ENCODE results near the gene ZNF670.
A peak's percentile ranks its signal among the peaks of the same experiment; 100 is the strongest.
"Not testable (repeated sequence)": the region's sequence is repeated elsewhere in the genome, so short reads cannot be mapped to it uniquely, and the experiment has no call there.

Gene ZNF670

GRCh38 chr1:247078258-247079140 lies at the start of gene ZNF670:
TSS of gene ZNF670 (minus strand) at chr1:247078811. CDS start at chr1:247078596, 215 bp downstream.
- DNase-seq (ENCODE audit: low spot score) = peak; percentile 98

GRCh38 chr1:247127519-247128282 lies 49.1 kb upstream of the ZNF670 start:
- not testable (repeated sequence) for DNase-seq (ENCODE audit: low spot score)

DNA sequence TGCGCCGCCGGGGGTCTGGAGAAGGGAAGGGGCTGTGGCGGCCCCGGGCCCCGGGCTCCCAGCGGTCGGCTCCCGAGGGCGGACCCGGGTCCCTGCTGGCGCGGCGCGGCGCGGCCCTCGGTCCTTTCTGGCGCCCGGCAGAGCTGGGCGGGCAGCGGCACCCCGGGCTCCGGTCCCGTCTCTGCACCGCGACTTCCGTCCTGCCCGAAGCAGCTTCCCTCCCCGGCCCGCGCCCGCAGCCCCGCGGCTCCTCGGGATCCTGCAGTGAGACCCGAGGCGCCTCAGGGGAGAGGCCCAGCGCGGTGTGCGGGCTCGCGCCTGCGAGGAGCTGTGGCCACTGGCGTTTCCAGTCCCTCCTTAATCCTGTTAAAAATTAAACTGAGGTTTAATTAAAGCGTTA lies 48.0 kb upstream of the ZNF670 start:
- not testable (repeated sequence) for DNase-seq (ENCODE audit: low spot score)

DNA sequence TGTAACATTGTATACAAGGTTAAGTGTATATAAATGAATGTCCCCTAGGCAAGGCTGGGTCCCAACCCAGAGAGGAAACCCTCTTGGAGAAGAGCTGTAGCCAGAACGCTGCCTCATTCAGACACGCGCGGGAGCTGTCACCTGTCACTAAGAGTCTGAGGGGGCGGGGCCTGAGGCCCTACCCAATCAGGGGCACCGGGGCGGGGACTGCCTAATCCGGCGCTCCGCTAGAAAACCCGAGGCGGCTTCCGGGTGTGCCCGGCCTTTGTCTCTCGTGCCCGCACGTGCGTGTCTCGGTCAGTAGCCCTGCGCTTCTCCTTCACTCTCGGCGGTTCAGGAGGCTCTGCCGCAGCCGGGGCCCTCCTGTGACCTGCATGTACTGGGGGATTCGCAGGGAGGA lies 47.6 kb upstream of the ZNF670 start:
- DNase-seq (ENCODE audit: low spot score) = not testable (repeated sequence)

GRCh38 chr1:247121382-247121781 lies 42.8 kb upstream of the ZNF670 start:
- no peak for DNase-seq (ENCODE audit: low spot score)

GRCh38 chr1:247120408-247120668 lies 41.7 kb upstream of the ZNF670 start:
- DNase-seq (ENCODE audit: low spot score) = not testable (repeated sequence)

DNA sequence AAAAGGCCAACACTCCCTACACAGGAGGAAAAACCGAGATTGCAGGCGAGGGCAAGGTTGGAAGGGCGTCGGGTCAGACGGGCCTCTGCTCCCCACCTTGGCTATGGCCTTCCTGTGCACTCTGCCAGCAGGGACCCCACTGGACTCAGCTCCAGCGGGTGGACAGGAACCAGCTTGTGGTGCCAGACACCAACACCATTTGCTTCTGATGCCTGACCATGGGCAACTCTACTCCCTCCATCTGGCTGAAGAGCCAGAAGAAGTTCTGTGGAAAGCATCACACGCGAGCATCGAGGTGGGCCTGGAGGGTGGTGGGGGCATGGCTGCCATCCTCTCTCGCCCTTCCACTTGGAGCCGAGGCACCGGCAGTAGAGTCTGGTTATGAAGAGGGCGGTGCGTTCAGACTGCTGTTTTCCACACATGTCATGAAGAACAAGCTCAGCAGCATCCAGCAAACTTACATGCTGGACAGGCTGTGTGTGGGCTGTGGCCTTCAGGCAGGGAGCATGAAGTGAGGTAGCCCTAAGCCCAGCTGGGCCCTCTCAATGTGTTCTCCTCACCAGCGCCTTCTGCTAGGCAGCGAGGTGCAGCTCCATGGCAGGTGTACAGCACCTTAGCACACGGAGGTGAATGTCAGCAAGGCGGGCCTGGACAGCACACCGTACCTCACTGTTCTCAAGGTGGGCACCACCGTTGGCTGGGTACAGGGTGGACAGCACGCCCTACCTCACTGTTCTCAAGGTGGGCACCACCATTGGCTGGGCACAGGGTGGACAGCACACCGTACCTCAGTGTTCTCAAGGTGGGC lies 41.2 kb upstream of the ZNF670 start:
- no peak for DNase-seq (ENCODE audit: low spot score)

DNA sequence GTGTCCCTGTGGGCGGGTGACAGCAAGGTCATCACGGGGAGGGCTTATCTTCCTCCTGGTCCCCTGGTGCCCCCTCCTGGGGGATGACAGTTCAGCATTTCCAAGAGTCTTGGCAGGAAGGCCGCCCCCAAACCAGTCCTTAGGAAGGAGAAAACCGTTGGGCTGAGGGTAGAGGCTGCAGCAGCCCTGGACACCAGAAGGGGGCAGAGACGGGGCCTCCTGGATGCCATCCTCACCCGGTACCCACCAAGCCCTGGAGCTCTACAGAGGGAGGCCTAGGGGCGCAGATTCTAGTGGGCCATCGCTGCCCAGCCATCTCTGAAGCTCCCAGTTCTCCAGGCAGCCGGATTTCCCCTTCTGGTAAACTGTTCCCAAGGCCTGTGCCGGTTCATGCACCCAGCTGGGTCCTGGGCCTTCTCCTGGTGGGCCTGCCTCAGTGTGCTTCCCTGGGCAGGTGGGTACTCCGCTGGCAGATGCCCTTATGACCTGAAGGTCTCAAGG lies 40.4 kb upstream of the ZNF670 start:
- DNase-seq (ENCODE audit: low spot score) = no peak

- no peak for DNase-seq (ENCODE audit: low spot score)
Observed at GRCh38 chr1:247115545-247115944, 36.9 kb upstream of the ZNF670 start.

- no peak for DNase-seq (ENCODE audit: low spot score)
Observed at GRCh38 chr1:247115141-247115510, 36.5 kb upstream of the ZNF670 start.

GRCh38 chr1:247114351-247115140 lies 35.9 kb upstream of the ZNF670 start:
- DNase-seq (ENCODE audit: low spot score) = no peak

DNA sequence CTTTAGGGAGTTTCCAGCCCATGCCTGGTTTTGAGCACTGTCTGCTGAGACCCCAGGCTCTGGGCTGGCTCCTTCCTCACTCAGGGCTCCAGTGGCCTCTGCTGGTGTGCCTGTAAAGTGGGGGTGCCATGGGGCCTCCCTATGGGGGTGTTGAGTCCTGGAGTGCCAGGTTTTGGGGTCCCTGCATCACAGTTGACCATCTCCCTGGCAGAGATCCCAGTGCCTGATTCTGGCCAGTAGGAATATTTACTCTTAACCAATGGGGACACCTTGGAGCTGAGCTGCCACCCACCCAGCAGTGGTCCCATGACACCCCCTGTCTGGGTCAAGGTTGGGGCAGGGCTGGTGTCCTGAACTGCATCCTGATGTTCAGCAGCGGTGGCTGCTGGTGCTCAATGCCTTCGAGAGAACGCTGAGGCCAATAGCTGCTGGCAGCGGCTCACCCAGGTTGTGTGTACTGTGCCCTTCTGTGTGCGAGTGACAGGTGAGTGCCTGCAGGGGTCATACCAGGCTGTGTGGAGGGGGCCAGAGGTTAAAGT lies 35.2 kb upstream of the ZNF670 start:
- no peak for DNase-seq (ENCODE audit: low spot score)

- DNase-seq (ENCODE audit: low spot score) = peak; percentile 95
Observed at GRCh38 chr1:247113094-247113497, 34.5 kb upstream of the ZNF670 start.

DNA sequence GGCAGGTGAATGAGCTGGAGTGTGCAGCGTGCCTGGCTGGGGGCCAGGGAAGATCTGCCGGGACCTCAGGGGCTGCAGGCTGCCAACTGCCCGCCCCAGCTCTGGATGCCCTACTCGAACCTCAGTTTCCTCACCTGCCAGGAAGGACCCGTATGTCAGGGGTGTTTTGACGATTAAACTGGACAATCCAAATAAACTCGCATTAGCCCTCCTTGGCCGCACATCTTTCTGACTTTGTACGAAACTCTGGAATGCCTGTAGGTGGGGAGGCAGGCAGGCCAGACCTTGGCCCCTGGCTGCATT lies 33.8 kb upstream of the ZNF670 start:
- no peak for DNase-seq (ENCODE audit: low spot score)

DNA sequence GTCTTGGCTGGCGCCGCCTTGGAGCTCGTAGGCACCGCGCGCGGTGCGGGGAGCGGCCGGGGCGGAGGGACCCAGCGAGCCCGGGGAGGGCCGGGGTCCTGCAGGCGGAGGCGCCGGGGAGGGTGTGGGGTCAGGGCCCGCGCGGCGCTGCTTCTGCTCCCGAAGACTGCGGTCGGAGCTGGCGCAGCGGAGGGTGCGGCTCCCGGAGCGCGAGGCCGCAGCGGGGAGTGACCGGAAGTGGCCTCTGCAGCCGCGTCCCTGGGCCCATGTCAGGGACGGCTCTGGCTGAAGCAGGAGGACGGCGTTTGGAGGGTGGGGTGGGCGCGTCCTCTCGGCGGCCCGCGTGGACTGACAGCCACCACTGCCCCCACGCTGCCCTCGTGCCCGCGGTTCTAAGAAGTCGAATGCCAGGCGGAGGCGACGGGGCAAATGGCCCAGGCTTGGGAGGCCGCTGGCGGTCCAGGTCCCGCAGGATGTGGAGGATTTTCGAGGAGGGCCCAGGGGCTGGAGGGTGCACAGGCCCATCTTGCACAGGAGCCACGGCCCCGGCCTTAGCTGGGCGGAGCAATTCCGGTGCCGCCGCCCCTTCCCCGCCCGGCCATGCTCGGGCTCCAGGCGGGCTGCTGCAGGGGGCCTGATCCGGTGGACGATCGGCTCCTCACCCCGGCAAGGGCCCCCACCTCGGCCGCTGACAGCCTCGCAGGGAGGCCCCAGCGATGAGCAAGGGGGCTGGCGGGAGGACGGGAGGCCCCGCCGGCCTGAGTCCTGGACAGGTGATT lies 33.3 kb upstream of the ZNF670 start:
- peak; percentile 79 for DNase-seq (ENCODE audit: low spot score)

- DNase-seq (ENCODE audit: low spot score) = peak; percentile 24
Observed at GRCh38 chr1:247111259-247111699, 32.7 kb upstream of the ZNF670 start.

DNA sequence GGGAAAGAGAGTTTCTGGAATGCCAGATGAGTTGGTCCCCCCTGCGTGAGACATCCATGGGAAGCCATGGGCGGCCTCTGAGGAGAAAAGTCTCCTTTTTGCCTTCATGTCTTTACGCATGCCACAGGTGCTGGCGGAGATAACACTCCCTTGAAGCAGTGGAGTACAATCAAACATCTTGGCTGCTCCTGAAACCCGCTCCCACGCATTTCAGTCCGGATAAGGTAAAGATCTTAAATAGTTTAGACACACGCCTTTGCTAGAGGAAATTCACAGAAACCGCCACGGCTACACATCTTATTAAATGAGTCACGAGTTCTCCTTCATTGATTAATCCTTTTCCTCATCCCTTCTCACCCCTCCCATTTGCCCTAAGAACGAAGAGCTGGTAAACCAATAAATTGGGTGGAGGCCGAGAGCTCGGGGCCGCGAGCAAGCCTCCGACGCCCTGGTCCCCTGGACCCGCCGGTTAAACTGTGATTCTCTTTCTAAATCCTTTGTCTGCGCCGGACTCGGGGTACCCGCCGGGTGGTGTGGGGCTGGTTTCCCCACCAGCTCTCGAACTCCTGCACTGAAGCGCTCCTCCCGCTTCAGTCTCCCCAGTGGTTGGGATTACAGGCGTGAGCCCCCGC lies 32.1 kb upstream of the ZNF670 start:
- peak; percentile 79 for DNase-seq (ENCODE audit: low spot score)

- no peak for DNase-seq (ENCODE audit: low spot score)
Observed at GRCh38 chr1:247107694-247108093, 29.1 kb upstream of the ZNF670 start.

DNA sequence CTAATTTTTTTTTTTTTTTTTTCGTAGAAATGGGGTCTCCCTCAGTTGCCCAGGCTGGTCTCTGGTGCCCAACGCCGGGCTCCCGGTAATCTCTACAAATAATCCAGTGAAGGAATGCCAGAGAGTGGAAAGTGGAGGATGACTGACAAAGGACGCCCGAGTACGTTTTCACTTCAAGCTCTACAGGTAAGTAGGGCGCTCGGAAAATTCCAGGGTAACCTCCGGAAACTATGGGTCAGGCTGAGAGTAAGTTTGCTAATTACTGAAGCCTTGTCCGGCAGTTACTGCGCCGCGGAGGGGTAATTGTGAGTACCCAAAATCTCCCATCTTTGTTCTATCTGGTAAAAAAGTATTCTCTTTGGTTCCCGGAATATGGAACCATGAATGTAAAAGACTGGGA lies 27.4 kb upstream of the ZNF670 start:
- DNase-seq (ENCODE audit: low spot score) = no peak

DNA sequence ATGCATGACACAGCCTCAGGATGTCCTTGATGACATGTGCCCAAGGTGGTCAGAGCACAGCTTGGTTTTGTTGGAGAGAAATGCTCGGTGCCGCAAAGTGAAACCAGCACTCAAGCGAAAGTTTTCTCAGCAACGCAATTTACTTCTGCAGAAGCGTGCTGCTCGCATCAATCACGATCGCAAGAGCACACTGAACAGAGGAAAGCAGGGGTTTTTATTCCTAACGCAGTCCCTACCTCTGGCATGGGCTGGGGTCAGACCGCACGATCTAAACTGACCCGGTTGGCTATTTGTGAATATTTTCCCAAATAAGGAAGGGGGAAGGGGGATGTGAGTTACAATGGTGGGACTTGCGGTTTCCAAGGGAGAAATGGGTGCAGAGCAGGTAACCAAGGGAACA lies 26.4 kb upstream of the ZNF670 start:
- DNase-seq (ENCODE audit: low spot score) = no peak
